DMS114 treated with DMSO at 0.1 percent for 48 hours (cell line): ENCODE results near the gene UVSSA.

Experiments used
- DNase-seq: peaks from one replicate; lab custom pipeline; 2025; ENCODE audit not compliant: unreplicated experiment; lab: John Stamatoyannopoulos, UW

The UVSSA gene

GRCh38 chr4:1373892-1374705 is 27.1 kb downstream of the UVSSA start:
- no peak for DNase-seq

GRCh38 chr4:1374706-1375045 is 27.7 kb downstream of the UVSSA start:
- DNase-seq: no peak

- DNase-seq: no peak
These were observed 28.2 kb downstream of the UVSSA start for GRCh38 chr4:1375051-1375721.

- DNase-seq: no peak
These were observed 28.8 kb downstream of the UVSSA start for GRCh38 chr4:1375761-1376322.

- no peak for DNase-seq
These were observed 29.4 kb downstream of the UVSSA start for GRCh38 chr4:1376391-1376840.

GRCh38 chr4:1376841-1377605 is 30.0 kb downstream of the UVSSA start:
- DNase-seq: no peak

- DNase-seq: no peak
These were observed 30.7 kb downstream of the UVSSA start for GRCh38 chr4:1377606-1378261.

GRCh38 chr4:1378559-1379231 is 31.7 kb downstream of the UVSSA start:
- DNase-seq: no peak

- no peak for DNase-seq
These were observed 32.4 kb downstream of the UVSSA start for GRCh38 chr4:1379351-1379781.

GRCh38 chr4:1379801-1380331 is 32.9 kb downstream of the UVSSA start:
- DNase-seq: no peak

- DNase-seq: no peak
These were observed 33.6 kb downstream of the UVSSA start for GRCh38 chr4:1380368-1381151.

- no peak for DNase-seq
These were observed 34.2 kb downstream of the UVSSA start for GRCh38 chr4:1381181-1381621.

- DNase-seq: no peak
These were observed 35.0 kb downstream of the UVSSA start for GRCh38 chr4:1381944-1382541.

GRCh38 chr4:1382776-1383727 is 36.0 kb downstream of the UVSSA start:
- DNase-seq: no peak

GRCh38 chr4:1383728-1384591 is 37.0 kb downstream of the UVSSA start:
- DNase-seq: no peak

GRCh38 chr4:1384675-1385372 is 37.8 kb downstream of the UVSSA start:
- DNase-seq: no peak
